HG03575 (cell line): ENCODE measurements around the gene RPS21.

Experiments used
- ATAC-seq: cut with Tn5 transposase; IDR thresholded peaks from one replicate; pipeline ENCODE4 v1.9.1; 2021; ENCODE audit not compliant: unreplicated experiment, insufficient number of reproducible peaks, low FRiP score; ENCODE audit errors: extremely low read depth

The RPS21 gene

GRCh38 chr20:62352402-62353288 lies 34.3 kb upstream of the RPS21 start:
- ATAC-seq, result no peak

DNA sequence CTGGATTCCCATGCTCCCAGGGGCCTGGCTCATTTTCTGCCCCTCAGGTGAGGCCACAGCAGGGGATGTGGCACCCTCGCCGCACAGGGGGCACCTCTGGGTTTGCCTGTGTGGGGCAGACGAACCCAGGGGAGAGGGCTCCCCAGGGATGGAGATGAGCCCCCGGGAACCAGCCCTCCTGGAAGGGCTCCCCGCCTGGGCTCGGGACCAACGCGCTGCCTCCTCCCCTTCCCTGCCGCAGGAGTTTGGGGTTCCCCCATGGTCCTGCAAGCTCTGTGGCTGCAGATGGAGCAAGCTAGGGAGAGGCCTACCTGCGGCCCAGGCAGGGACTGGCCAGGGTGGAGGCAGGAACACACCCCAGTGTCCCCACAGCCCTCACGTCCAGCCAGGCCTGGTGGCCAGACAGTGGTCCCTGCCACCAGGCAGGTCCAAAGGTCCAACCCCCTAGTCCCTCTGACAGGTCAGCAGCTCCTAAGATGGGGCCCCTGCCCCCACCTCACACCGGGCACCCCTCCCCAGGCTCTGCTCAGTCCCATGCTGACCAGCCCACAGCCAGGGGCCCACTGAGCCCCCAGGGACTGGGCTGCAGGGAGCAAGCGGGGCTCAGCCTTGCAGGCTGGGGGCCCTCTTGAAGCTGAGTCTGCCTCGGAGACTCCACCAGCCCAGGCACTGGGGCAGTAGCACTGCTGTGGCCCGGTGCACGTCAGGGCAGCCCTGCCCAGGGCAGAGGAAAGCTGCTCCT lies 33.4 kb upstream of the RPS21 start:
- no peak for ATAC-seq

- no peak for ATAC-seq
Observed at GRCh38 chr20:62354031-62354808, 32.7 kb upstream of the RPS21 start.

DNA sequence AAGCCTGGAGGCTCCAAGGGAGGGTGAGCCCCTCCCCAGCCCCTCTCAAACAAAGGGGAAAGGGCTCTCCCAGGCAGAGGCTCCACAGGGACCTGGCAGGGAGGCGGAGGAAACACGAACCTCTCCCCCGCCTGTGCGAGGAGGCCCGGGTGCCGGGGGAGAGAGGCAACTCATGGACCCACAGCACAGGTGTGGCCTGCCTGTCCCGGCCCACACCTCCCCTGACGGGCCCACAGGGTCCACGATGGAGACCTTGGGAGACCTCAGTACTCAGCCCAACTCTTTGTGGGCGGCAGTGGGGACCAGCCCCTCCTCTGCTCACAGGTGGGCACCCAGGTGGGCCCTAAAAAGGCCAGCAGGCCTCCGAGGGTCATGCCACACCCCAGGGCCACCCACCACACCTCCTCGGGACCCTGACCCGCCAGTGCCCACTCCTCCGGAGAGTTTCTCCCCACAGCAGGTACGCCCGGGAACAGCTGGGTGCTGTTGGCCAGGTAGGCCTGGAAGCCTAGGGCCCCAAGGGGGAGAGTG lies 32.0 kb upstream of the RPS21 start:
- no peak for ATAC-seq

GRCh38 chr20:62355516-62355877 lies 31.4 kb upstream of the RPS21 start:
- no peak for ATAC-seq

- ATAC-seq, result no peak
Observed at GRCh38 chr20:62355878-62356588, 30.9 kb upstream of the RPS21 start.

- no peak for ATAC-seq
Observed at GRCh38 chr20:62356589-62357186, 30.2 kb upstream of the RPS21 start.

DNA sequence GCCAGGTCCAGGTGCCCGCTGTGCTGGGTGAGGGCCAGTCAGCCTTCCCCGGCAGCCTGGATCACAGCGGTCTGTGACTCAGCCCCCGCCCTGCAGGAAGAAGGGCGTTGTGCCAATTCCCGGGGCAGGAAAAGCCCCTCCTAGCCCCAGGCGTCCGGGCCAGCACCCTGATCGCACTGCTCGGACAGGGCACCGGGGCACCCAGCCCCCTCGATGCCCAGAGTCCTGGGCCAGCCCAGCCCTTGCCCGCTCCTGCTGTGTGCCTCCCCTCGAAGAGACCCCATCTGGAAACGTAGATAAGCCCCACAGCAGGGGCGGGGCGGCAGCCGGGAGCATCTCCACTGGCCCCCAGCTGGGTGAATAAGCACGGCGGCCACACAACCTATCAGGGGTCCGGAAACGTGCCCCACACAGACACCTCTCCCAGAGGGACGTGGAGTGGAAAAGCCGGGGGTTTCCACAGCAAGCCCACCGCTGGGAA lies 29.7 kb upstream of the RPS21 start:
- no peak for ATAC-seq

DNA sequence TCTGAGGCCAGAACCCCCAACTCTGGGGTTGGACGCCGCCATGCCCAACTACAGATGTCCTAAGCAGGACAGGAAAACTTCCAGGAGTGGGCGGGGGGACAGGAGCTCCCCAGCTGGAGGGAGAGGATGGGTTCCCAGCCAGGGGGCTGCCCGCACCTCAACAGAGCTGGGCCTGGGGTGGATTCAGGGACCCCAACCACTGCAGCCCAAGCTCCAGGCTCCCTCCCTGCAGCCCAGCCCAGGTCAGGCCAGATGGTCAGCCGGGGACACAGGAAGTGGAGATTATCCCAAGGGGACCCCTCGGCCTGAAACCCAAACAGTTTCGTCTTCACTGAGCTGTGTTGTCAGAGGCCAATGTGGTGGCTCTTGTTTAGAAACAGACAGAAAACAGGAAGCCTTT lies 29.2 kb upstream of the RPS21 start:
- ATAC-seq, result no peak

- no peak for ATAC-seq
Observed at GRCh38 chr20:62358171-62359042, 28.5 kb upstream of the RPS21 start.

DNA sequence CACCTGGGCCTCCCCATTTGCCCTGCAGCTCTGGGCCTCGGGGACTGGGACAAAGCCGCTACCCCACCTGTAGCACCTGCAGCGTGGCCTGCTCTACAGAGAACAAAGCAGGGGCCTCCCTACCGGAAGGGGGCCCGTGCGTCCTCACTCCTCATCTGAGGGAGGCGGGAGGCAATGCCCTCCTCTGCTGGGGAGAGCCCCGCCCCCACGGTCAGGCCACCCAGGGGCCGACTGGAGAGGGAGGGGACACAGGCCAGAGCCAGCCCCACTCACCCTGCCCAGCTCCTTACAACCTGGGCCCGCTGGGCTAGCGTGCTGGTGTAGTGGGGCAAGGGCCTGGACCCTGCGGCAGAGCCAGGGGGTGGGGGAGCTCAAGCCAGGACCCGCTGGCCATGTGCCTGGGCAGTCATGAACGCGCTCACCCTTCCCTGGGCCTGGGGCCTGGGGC lies 27.8 kb upstream of the RPS21 start:
- no peak for ATAC-seq

DNA sequence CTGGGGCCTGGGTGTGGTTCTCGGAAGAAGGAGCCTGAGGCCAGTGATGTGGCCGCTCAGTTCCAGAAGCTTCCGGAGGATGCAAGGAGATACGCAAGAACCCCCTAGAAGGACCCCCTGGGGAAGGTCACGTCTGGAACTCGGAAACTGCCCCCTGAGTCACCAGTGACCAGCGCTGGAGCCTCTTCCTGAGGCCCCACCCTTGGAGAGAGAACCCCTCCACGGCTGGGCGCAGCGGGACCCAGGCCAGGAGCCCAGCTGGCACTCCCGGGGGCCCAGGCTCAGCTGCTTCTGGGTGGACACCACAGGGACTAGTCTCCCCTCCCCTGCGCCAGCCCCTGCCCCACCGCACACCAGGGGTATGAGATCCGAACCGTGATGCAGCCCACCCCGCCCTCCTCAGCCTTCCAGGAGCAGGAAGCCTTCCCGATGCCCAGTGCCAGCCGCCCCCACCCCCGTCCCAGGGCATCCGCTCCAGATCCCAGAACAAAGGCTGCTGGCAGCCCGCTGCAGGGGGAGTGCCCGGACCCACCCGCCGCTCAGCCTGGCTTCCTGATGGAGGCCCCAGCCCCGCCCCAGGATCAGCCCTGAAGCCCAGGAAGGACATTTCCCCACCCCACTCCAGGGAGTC lies 27.3 kb upstream of the RPS21 start:
- ATAC-seq, result no peak

- ATAC-seq, result no peak
Observed at GRCh38 chr20:62360854-62361798, 25.8 kb upstream of the RPS21 start.

DNA sequence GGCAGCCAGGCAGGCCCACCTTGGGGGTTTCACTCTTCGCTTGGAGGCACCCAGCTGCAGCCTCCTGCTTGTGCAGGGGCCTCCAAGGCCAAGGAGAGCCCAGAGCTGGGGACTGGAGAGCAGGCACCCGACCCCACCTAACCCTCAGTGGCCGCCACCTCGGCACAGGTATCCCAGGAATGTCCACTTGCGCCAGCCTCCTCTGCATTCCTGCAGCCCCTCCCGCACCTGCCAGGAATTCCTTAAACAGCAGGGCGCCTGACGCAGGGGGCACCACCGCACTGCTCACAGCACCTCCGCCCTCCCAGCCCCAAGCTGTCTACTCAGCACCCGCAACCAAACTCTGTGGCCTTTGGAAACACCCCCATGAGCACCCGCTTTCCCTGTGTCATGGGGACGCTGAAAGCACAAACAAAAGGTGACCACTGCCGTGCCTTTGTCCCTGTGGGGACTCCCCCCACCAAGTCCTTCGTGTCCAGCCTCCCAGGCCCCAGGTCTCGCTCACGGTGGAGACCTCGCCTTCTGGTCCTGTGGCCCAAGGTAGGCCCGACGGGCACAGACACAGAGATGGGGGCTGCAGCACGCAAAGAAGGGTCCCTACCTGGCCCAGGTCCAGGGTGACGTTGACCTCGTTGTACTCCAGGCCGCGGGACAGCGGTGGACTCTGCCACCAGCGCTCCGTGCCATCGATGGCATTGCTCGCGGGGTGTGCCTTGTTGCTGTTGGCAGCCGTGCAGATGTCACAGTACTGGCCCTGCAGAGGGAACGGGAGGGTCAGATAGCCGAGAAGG lies 24.9 kb upstream of the RPS21 start:
- no peak for ATAC-seq

- ATAC-seq, result no peak
Observed at GRCh38 chr20:62362590-62362940, 24.3 kb upstream of the RPS21 start.
